Neuronal stem cell (in vitro differentiated cells): Measurements from ENCODE around the gene PCDHGA11.

Experiments
- DNase-seq: peaks from one replicate; pipeline ENCODE4 v3.0.0-alpha.2; 2013; ENCODE audit warnings: low spot score
- H2AFZ ChIP-seq: one replicate; pipeline ENCODE4 v1.6.1; 2013; ENCODE audit warnings: mild to moderate bottlenecking, low read length, inconsistent platforms
- H2AK5ac ChIP-seq: 2 replicates; pipeline ENCODE4 v1.6.1; 2013; ENCODE audit warnings: low read depth, mild to moderate bottlenecking, inconsistent platforms, low read length, moderate library complexity, mixed read lengths
- H2BK120ac ChIP-seq: 2 replicates; pipeline ENCODE4 v1.6.1; 2013; ENCODE audit warnings: low read depth, mild to moderate bottlenecking, inconsistent platforms, low read length, moderate library complexity, mixed read lengths
- H2BK12ac ChIP-seq: one replicate; pipeline ENCODE4 v1.6.1; 2013; ENCODE audit warnings: low read length, inconsistent platforms
- H2BK15ac ChIP-seq: 2 replicates; pipeline ENCODE4 v1.6.1; 2013; ENCODE audit warnings: mild to moderate bottlenecking, low read length, inconsistent platforms, mixed read lengths
- H2BK5ac ChIP-seq: one replicate; pipeline ENCODE4 v1.6.1; 2013; ENCODE audit warnings: inconsistent platforms, mild to moderate bottlenecking, low read length, moderate library complexity
- H3K14ac ChIP-seq: one replicate; pipeline ENCODE4 v1.6.1; 2013; ENCODE audit warnings: low read length, inconsistent platforms
- H3K18ac ChIP-seq: 2 replicates; pipeline ENCODE4 v1.6.1; 2013; ENCODE audit warnings: low read length, inconsistent platforms
- H3K23ac ChIP-seq: 2 replicates; pipeline ENCODE4 v1.6.1; 2013; ENCODE audit warnings: low read depth, mild to moderate bottlenecking, mixed read lengths, low read length, inconsistent platforms; ENCODE audit not compliant: poor library complexity
- H3K27ac ChIP-seq: replicated peaks from 3 replicates; pipeline ENCODE4 v1.5.1; 2013; ENCODE audit warnings: low read length, inconsistent platforms
- H3K27me3 ChIP-seq, 3 experiments: 2 replicates each; pipeline ENCODE4 v1.6.1; 2013; ENCODE audit warnings: low read length in 3 of 3, mild to moderate bottlenecking in 2 of 3, inconsistent platforms in 1 of 3, low read depth in 1 of 3, mixed read lengths in 1 of 3, moderate library complexity in 1 of 3; ENCODE audit not compliant: control insufficient read depth in 3 of 3, insufficient read depth in 3 of 3
- H3K36me3 ChIP-seq, 2 donors: replicated peaks in 1 of 2; 2 replicates each; pipeline ENCODE4 v1.6.1; 2013; ENCODE audit warnings: low read length in 2 of 2; ENCODE audit not compliant: control insufficient read depth in 2 of 2, insufficient read depth in 2 of 2
- H3K4ac ChIP-seq: 2 replicates; pipeline ENCODE4 v1.6.1; 2013; ENCODE audit warnings: inconsistent platforms, mild to moderate bottlenecking, low read length, moderate library complexity
- H3K4me1 ChIP-seq, 2 donors: 1 replicate in 1 of 2; 2 replicates in 1 of 2; pipeline ENCODE4 v1.6.1; 2013; ENCODE audit warnings: low read length in 2 of 2, low read depth in 1 of 2; ENCODE audit not compliant: control insufficient read depth in 2 of 2, insufficient read depth in 1 of 2
- H3K4me2 ChIP-seq: one replicate; pipeline ENCODE4 v1.6.1; 2013; ENCODE audit warnings: mild to moderate bottlenecking, low read length, inconsistent platforms; ENCODE audit not compliant: insufficient read depth, poor library complexity, severe bottlenecking
- H3K4me3 ChIP-seq, 2 donors: 2 replicates each; pipeline ENCODE4 v1.5.1; 2013; ENCODE audit warnings: low read length in 2 of 2, mild to moderate bottlenecking in 2 of 2, inconsistent platforms in 1 of 2, moderate library complexity in 1 of 2
- H3K79me1 ChIP-seq: one replicate; pipeline ENCODE4 v1.6.1; 2013; ENCODE audit warnings: low read depth, mild to moderate bottlenecking, inconsistent platforms, low read length, moderate library complexity
- H3K9ac ChIP-seq: one replicate; pipeline ENCODE4 v1.6.1; 2013; ENCODE audit warnings: mild to moderate bottlenecking, low read depth, low read length, inconsistent platforms; ENCODE audit not compliant: poor library complexity
- H3K9me3 ChIP-seq, 2 donors: replicated peaks in 1 of 2; 2 replicates each; pipeline versions ENCODE3 to v1.6.1; 2013; ENCODE audit warnings: low read length in 2 of 2, mild to moderate bottlenecking in 2 of 2, inconsistent platforms in 1 of 2, low read depth in 1 of 2, mixed read lengths in 1 of 2, moderate library complexity in 1 of 2; ENCODE audit not compliant: control insufficient read depth in 2 of 2, insufficient read depth in 1 of 2
- H4K8ac ChIP-seq: one replicate; pipeline ENCODE4 v1.6.1; 2013; ENCODE audit warnings: low read depth, mild to moderate bottlenecking, inconsistent platforms, low read length, moderate library complexity
- H4K91ac ChIP-seq: one replicate; pipeline ENCODE4 v1.6.1; 2013; ENCODE audit warnings: low read length, low read depth, mild to moderate bottlenecking, inconsistent platforms; ENCODE audit not compliant: poor library complexity
- WGBS, 2 donors: extraction: QIAGEN DNeasy Blood & Tissue Kit; methylation state at CpG; one replicate each; pipeline ENCODE4 v1.1.7; 2013; ENCODE audit warnings: missing lambda C conversion rate in 2 of 2, mixed read lengths in 1 of 2; ENCODE audit not compliant: insufficient read length in 2 of 2, insufficient replicate concordance in 1 of 2; ENCODE audit errors: extremely low coverage in 2 of 2; 5-methylcytosine and 5-hydroxymethylcytosine counted together

The PCDHGA11 gene

DNA sequence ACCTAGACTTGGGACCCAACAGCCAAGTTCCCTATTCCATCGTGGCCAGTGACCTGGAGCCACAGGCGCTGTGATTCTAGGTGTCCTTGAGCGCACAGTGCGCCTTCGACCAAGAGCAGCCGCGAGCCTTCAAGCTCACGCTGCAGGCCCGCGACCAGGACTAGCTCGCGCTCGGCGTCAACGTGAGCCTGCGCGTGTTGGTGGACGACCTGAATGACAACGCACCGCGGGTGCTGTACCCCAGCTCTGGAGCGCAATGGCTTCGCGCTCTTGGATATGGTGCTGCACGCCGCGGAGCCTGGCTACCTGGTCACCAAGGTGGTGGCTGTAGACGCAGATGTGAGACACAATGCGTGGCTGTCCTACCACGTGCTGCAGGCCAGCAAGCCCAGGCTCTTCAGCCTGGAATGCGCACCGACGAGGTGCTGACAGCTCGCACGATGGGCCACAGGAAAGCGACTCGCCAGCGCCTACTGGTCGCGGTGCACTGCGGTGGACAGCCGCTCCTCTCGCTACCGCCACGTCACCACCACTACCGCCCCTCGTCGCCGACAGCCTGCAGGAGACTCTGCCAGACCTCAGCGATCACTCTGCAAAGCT lies 20.8 kb downstream of the PCDHGA11 start:
- H3K79me1 ChIP-seq: peaks cover 5% of the 10 kb centered on the region
- H4K91ac ChIP-seq: no peak overlapping the region

GRCh38 chr5:141465351-141465750 lies 44.5 kb downstream of the PCDHGA11 start:
- no peak overlapping the region for H3K18ac ChIP-seq
- H3K27ac ChIP-seq: no peak overlapping the region
- no peak overlapping the region for H2BK15ac ChIP-seq
- H2AK5ac ChIP-seq: no peak overlapping the region
- H3K9ac ChIP-seq: no peak overlapping the region
- H3K23ac ChIP-seq: no peak overlapping the region
- H2BK5ac ChIP-seq: no peak overlapping the region
- no peak overlapping the region for H2BK12ac ChIP-seq
- no CpG with 5 or more reads among the region's 3 CpGs for WGBS, 2 donors
- H3K4ac ChIP-seq: no peak overlapping the region
- H2BK120ac ChIP-seq: no peak overlapping the region
- no peaks in the 10 kb centered on the region for H3K79me1 ChIP-seq
- H3K27me3 ChIP-seq: no peaks in the 10 kb centered on the region
- no peak overlapping the region for H3K4me3 ChIP-seq
- no peaks in the 10 kb centered on the region for H3K4me1 ChIP-seq
- H4K8ac ChIP-seq: no peak overlapping the region
- no peaks in the 10 kb centered on the region for H3K9me3 ChIP-seq
- H3K4me2 ChIP-seq: no peak overlapping the region
- DNase-seq: no peak
- H4K91ac ChIP-seq: no peak overlapping the region
- H3K36me3 ChIP-seq: peaks cover 0 to 6% of the 10 kb centered on the region in 2 donors
- no peak overlapping the region for H2AFZ ChIP-seq
- no peak overlapping the region for H3K14ac ChIP-seq

More for the DNA sequence above, 20.8 kb downstream of the PCDHGA11 start:
- H3K27ac ChIP-seq: no peak overlapping the region
- H2BK5ac ChIP-seq: no peak overlapping the region
- H2BK15ac ChIP-seq: no peak overlapping the region
- no peak overlapping the region for H2AFZ ChIP-seq
- H3K9ac ChIP-seq: no peak overlapping the region
- WGBS, 2 donors: no CpG with 5 or more reads among the region's 50 CpGs
- H3K27me3 ChIP-seq: no peaks in the 10 kb centered on the region
- no peak overlapping the region for H2BK12ac ChIP-seq
- peak overlapping the region; percentile 44 for H3K23ac ChIP-seq
- H3K9me3 ChIP-seq: peaks cover 18 to 34% of the 10 kb centered on the region in 2 donors
- peak overlapping the region in 1 of 2 donors; percentile 56 for H3K4me3 ChIP-seq
- H3K36me3 ChIP-seq: peaks cover 10 to 17% of the 10 kb centered on the region in 2 donors
- no peak overlapping the region for H2AK5ac ChIP-seq
- H3K18ac ChIP-seq: no peak overlapping the region
- H3K4me1 ChIP-seq: no peaks in the 10 kb centered on the region
- DNase-seq: no peak
- no peak overlapping the region for H4K8ac ChIP-seq
- H3K4me2 ChIP-seq: no peak overlapping the region
- no peak overlapping the region for H3K14ac ChIP-seq
- no peak overlapping the region for H3K4ac ChIP-seq
- no peak overlapping the region for H2BK120ac ChIP-seq
